CD14-positive monocyte (primary cell): ENCODE measurements around the gene NCF2. TPM values are rescaled to one million over a fixed set of nuclear protein-coding genes. Genes with fewer than 3 reads are reported as not detected.
A peak's percentile ranks its signal among the peaks of the same experiment; 100 is the strongest.

Experiments
- DNase-seq, 3 donors: peaks; one replicate each; pipeline ENCODE4 v3.0.0-alpha.2; 2011 to 2022
- H2AFZ ChIP-seq: 2 replicates; pipeline ENCODE4 v1.6.0; 2012; ENCODE audit warnings: mild to moderate bottlenecking, low read depth, low read length, inconsistent platforms; ENCODE audit not compliant: insufficient read depth, poor library complexity, severe bottlenecking
- H3K27ac ChIP-seq, 2 donors: 1 replicate in 1 of 2; 2 replicates in 1 of 2; pipeline ENCODE4 v1.5.1; 2012 to 2013; ENCODE audit warnings: low read length in 2 of 2, control low read depth in 1 of 2, inconsistent platforms in 1 of 2, low read depth in 1 of 2, mild to moderate bottlenecking in 1 of 2
- H3K27me3 ChIP-seq, 2 donors: one replicate each; pipeline versions ENCODE4 v1.6.0 to v1.6.1; 2011 to 2013; ENCODE audit warnings: low read length in 2 of 2; ENCODE audit not compliant: control insufficient read depth in 2 of 2, insufficient read depth in 2 of 2
- H3K36me3 ChIP-seq, 2 donors: replicated peaks in 1 of 2; 1 replicate in 1 of 2; 2 replicates in 1 of 2; pipeline versions ENCODE4 v1.5.1 to v1.6.1; 2012 to 2013; ENCODE audit warnings: low read length in 2 of 2, control low read depth in 1 of 2, inconsistent platforms in 1 of 2, mild to moderate bottlenecking in 1 of 2; ENCODE audit not compliant: insufficient read depth in 2 of 2, control insufficient read depth in 1 of 2
- H3K4me1 ChIP-seq, 2 donors: 1 replicate in 1 of 2; 2 replicates in 1 of 2; pipeline versions ENCODE4 v1.5.1 to v1.6.1; 2012 to 2013; ENCODE audit warnings: low read length in 2 of 2, control low read depth in 1 of 2, inconsistent platforms in 1 of 2, mild to moderate bottlenecking in 1 of 2, moderate library complexity in 1 of 2; ENCODE audit not compliant: insufficient read depth in 2 of 2, control insufficient read depth in 1 of 2
- H3K4me2 ChIP-seq: replicated peaks from 2 replicates; pipeline ENCODE3; 2012; ENCODE audit warnings: low read length, moderate library complexity, mild to moderate bottlenecking; ENCODE audit not compliant: poor library complexity, severe bottlenecking; ENCODE audit errors: extremely low read depth
- H3K4me3 ChIP-seq, 3 experiments: fragments of 200-600 bp in 1 of 3; sonication (generic) in 1 of 3; replicated peaks in 1 of 3; 1 replicate in 2 of 3; 2 replicates in 1 of 3; pipeline ENCODE4 v1.5.1; 2011 to 2013; ENCODE audit warnings: low read length in 3 of 3, mild to moderate bottlenecking in 3 of 3, control low read depth in 2 of 3, low read depth in 2 of 3, inconsistent platforms in 1 of 3, moderate library complexity in 1 of 3
- H3K79me2 ChIP-seq: 2 replicates; pipeline ENCODE4 v1.6.0; 2012; ENCODE audit warnings: mild to moderate bottlenecking, control low read depth, inconsistent platforms, low read length, moderate library complexity; ENCODE audit not compliant: insufficient read depth
- H3K9ac ChIP-seq: 2 replicates; pipeline ENCODE4 v1.6.0; 2017; ENCODE audit warnings: low read length, mild to moderate bottlenecking; ENCODE audit not compliant: insufficient read depth, poor library complexity, severe bottlenecking
- H3K9me3 ChIP-seq, 2 donors: replicated peaks in 1 of 2; 1 replicate in 1 of 2; 2 replicates in 1 of 2; pipeline versions ENCODE4 v1.5.1 to v1.6.1; 2012 to 2013; ENCODE audit warnings: low read length in 2 of 2, control low read depth in 1 of 2; ENCODE audit not compliant: control insufficient read depth in 1 of 2, insufficient read depth in 1 of 2
- H4K20me1 ChIP-seq: 2 replicates; pipeline ENCODE4 v1.6.0; 2012; ENCODE audit warnings: mild to moderate bottlenecking, low read length, control low read depth, moderate library complexity; ENCODE audit not compliant: insufficient read depth
- H3K27ac Mint-ChIP-seq, 7 donors: one replicate each; pipeline ENCODE4 v1.8.0; 2020; ENCODE audit warnings: mild to moderate bottlenecking in 7 of 7, mixed read lengths in 7 of 7, moderate library complexity in 6 of 7, inconsistent platforms in 2 of 7
- H3K27me3 Mint-ChIP-seq, 3 donors: one replicate each; pipeline ENCODE4 v1.8.0; 2021 to 2022; ENCODE audit warnings: low read depth in 3 of 3, mild to moderate bottlenecking in 3 of 3, mixed read lengths in 3 of 3, moderate library complexity in 3 of 3, inconsistent platforms in 1 of 3
- H3K36me3 Mint-ChIP-seq, 2 donors: one replicate each; pipeline ENCODE4 v1.8.0; 2020; ENCODE audit warnings: mixed read lengths in 2 of 2, inconsistent platforms in 1 of 2, mild to moderate bottlenecking in 1 of 2
- H3K4me1 Mint-ChIP-seq: one replicate; pipeline ENCODE4 v1.8.0; 2020; ENCODE audit warnings: mild to moderate bottlenecking, mixed read lengths
- H3K4me3 Mint-ChIP-seq, 2 donors: one replicate each; pipeline ENCODE4 v1.8.0; 2020; ENCODE audit warnings: mild to moderate bottlenecking in 2 of 2, mixed read lengths in 2 of 2, moderate library complexity in 1 of 2
- H3K9me3 Mint-ChIP-seq, 7 donors: one replicate each; pipeline ENCODE4 v1.8.0; 2020 to 2022; ENCODE audit warnings: mixed read lengths in 7 of 7, mild to moderate bottlenecking in 6 of 7, moderate library complexity in 6 of 7, inconsistent platforms in 2 of 7
- WGBS: methylation state at CpG from one replicate; pipeline ENCODE4 v1.1.5; 2013; ENCODE audit warnings: missing lambda C conversion rate; ENCODE audit not compliant: insufficient coverage; 5-methylcytosine and 5-hydroxymethylcytosine counted together
- intact Hi-C, 2 donors: fragments of 100-400 bp; cut with micrococcal nuclease; formaldehyde crosslinking; loops; one replicate each; pipeline versions ENCODE4 v1.15.0 to v1.15.1; 2023
- polyA plus RNA-seq, 3 donors: library from polyadenylated mRNA; depleted of rRNA in 1 of 3; unstranded in 2 of 3; stranded (reverse) in 1 of 3; fragments of 300-500 nt in 2 of 3; fragments of >200 nt in 1 of 3; fragmentation: Illumina TruSeq in 2 of 3; gene quantifications; 1 replicate in 2 of 3; 2 replicates in 1 of 3; pipeline ENCODE4 v1.2.3, GENCODE V29; 2012 to 2021
- TF ChIP-seq, protein P1 (sequence below): fragments of 200-600 bp; IDR thresholded peaks from one replicate; pipeline ENCODE4 v1.8.0; 2022; ENCODE audit warnings: antibody characterized with exemption, mild to moderate bottlenecking

The NCF2 gene
- polyA plus RNA-seq, 3 donors, result 509 to 697 (median 557) TPM

DNA sequence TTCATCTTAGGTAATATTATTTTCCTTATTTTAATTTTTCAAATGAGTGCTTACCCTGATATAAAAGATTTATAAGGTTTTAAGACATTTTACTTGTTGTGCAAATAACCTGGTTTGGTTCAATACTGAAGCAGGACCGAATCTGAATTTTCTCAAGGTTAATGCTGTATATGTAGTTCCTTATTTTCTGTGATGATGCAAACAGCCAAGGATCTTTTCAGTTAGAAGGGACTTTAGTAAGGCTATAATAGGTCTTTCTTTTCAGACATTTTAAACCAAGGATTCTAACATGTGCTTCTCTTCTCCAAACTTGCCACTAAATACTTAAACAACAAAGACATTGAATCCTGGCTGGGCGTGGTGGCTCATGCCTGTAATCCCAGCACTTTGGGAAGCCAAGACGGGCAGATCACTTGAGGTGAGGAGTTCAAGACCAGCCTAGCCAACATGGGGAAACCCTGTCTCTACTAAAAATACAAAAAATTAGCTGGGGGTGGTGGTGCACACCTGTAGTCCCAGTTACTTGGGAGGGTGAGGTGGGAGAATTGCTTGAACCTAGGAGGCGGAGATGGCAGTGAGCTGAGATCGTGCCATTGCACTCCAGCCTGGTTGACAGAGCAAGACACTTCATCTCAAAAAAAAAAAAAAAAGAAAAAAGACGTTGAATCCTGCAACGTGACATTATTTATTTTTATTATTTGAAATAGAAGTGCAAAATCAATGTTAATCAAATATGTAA is 48.6 kb upstream of the NCF2 start:
- DNase-seq, result peak in 2 of 3 donors; percentile 24 to 33
- no peak overlapping the region for H3K27ac Mint-ChIP-seq
- no peaks in the 10 kb centered on the region for H3K36me3 Mint-ChIP-seq
- Histone ChIP-seq H3K9ac (no peak overlapping the region), H2AFZ (no peak overlapping the region), H3K36me3 (no peaks in the 10 kb centered on the region), H3K9me3 (no peaks in the 10 kb centered on the region), H3K4me1 (peaks cover 6 to 17% of the 10 kb centered on the region in 2 donors), H3K27me3 (no peaks in the 10 kb centered on the region), H4K20me1 (peaks cover 11% of the 10 kb centered on the region), H3K4me2 (no peak overlapping the region), H3K27ac (no peak overlapping the region), H3K4me3 (no peak overlapping the region), H3K79me2 (peaks cover 19% of the 10 kb centered on the region)
- intact Hi-C loops, result loop anchor here in 1 of 2 donors (5.0 kb wide), 1 partner anchor 167 kb away; the partner anchor contains the start of gene SMG7
- no CpG with 5 or more reads among the region's 7 CpGs for WGBS
- peaks cover 3 to 9% (median 5%) of the 10 kb centered on the region in 3 donors for H3K27me3 Mint-ChIP-seq
- H3K4me3 Mint-ChIP-seq, result no peak overlapping the region
- peaks cover 0 to 2% (median 0%) of the 10 kb centered on the region in 7 donors for H3K9me3 Mint-ChIP-seq
- TF ChIP-seq, protein P1, sequence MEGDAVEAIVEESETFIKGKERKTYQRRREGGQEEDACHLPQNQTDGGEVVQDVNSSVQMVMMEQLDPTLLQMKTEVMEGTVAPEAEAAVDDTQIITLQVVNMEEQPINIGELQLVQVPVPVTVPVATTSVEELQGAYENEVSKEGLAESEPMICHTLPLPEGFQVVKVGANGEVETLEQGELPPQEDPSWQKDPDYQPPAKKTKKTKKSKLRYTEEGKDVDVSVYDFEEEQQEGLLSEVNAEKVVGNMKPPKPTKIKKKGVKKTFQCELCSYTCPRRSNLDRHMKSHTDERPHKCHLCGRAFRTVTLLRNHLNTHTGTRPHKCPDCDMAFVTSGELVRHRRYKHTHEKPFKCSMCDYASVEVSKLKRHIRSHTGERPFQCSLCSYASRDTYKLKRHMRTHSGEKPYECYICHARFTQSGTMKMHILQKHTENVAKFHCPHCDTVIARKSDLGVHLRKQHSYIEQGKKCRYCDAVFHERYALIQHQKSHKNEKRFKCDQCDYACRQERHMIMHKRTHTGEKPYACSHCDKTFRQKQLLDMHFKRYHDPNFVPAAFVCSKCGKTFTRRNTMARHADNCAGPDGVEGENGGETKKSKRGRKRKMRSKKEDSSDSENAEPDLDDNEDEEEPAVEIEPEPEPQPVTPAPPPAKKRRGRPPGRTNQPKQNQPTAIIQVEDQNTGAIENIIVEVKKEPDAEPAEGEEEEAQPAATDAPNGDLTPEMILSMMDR, result no peak
- peaks cover 15% of the 10 kb centered on the region for H3K4me1 Mint-ChIP-seq

DNA sequence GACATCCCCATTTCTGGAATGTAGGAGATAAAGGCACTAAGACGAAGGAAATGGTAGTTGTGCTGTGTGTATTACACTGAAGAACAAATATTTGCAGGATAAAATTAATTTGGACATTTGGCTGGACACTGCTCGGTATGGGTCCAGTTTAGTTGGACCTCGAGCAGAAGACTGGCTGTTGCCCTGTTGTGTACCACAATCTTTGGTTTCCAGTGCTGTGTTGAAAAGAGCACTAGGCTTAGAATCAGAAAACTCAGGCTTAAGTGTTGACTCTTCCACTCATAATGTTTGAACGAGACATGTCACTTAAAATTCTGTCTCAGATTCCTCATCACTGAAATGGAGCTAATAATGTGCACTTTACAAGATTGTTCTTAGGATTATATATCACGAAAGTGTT is 46.5 kb upstream of the NCF2 start:
- peak overlapping the region; percentile 97 for H3K4me2 ChIP-seq
- TF ChIP-seq, protein P1, result no peak
- H3K4me1 Mint-ChIP-seq, result peaks cover 30% of the 10 kb centered on the region
- H3K36me3 Mint-ChIP-seq, result peaks cover 3 to 13% of the 10 kb centered on the region in 2 donors
- H3K27me3 Mint-ChIP-seq, result peaks cover 3 to 9% (median 5%) of the 10 kb centered on the region in 3 donors
- H3K79me2 ChIP-seq, result peaks cover 39% of the 10 kb centered on the region
- H3K36me3 ChIP-seq, result peaks cover under 1 to 14% of the 10 kb centered on the region in 2 donors
- DNase-seq, result no peak
- H3K4me3 ChIP-seq, result peak overlapping the region in 1 of 3 experiments; percentile 98
- H3K27ac Mint-ChIP-seq, result no peak overlapping the region
- H3K27ac ChIP-seq, result no peak overlapping the region
- peaks cover 0 to 2% (median 0%) of the 10 kb centered on the region in 7 donors for H3K9me3 Mint-ChIP-seq
- H3K9ac ChIP-seq, result no peak overlapping the region
- intact Hi-C loops, result loop anchor here in 1 of 2 donors (5.0 kb wide), 1 partner anchor 164 kb away; the partner anchor contains the start of gene SMG7
- H3K9me3 ChIP-seq, result no peaks in the 10 kb centered on the region
- no peaks in the 10 kb centered on the region for H3K27me3 ChIP-seq
- peaks cover 19 to 37% of the 10 kb centered on the region in 2 donors for H3K4me1 ChIP-seq
- H3K4me3 Mint-ChIP-seq, result peak overlapping the region in 1 of 2 donors; percentile 100
- no peak overlapping the region for H2AFZ ChIP-seq
- WGBS, result 88% methylated on average over 3 of the region's 5 CpGs
- H4K20me1 ChIP-seq, result peaks cover 31% of the 10 kb centered on the region
